Gastrocnemius medialis (tissue), 4 donors: ENCODE data around the gene FRMD6.
"Not testable (repeated sequence)": the region's sequence is repeated elsewhere in the genome, so short reads cannot be mapped to it uniquely, and the experiment has no call there.

ENCODE experiments used
- CTCF ChIP-seq, 5 experiments: fragments of 450-650 bp in 3 of 5; fragments of 200-600 bp in 2 of 5; sonication (generic) in 2 of 5; IDR thresholded peaks in 4 of 5; conservative IDR thresholded peaks in 1 of 5; 1 replicate in 4 of 5; 2 replicates in 1 of 5; pipeline ENCODE4 v1.5.1; 2016 to 2019; ENCODE audit warnings: antibody characterized with exemption in 5 of 5, mild to moderate bottlenecking in 3 of 5, moderate library complexity in 3 of 5
- POLR2A ChIP-seq, 2 donors: fragments of 450-650 bp; IDR thresholded peaks; one replicate each; pipeline ENCODE4 v1.6.1; 2017; ENCODE audit warnings: antibody characterized with exemption in 2 of 2, mild to moderate bottlenecking in 2 of 2, moderate library complexity in 2 of 2

DNA sequence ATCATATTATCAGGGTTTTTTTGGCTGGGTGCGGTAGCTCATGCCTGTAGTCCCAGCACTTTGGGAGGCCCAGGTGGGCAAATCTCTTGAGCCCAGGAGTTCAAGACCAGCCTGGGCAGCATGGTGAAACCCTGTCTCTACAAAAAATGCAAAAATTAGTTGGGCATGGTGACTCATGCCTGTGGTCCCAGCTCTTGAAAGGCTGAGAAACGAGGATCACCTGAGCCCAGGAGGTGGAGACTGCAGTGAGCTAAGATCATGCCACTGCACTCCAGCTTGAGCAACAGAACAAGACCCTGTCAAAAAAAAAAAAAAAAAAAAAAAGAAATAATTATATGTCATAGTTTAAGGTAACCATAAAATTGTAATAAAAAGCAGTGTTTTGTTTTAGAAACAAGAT, 18.4 kb upstream of the FRMD6 start:
- not testable (repeated sequence) for TF ChIP-seq CTCF (IDR thresholded peaks at IDR 0.05 in 4 of 5, conservative IDR thresholded peaks at IDR 0.05 in 1 of 5); POLR2A (IDR thresholded peaks at IDR 0.05)
